Thoracic aorta (tissue), 2 donors: Measurements from ENCODE around the gene CHCHD4. TPM values are rescaled to one million over a fixed set of nuclear protein-coding genes. Genes with fewer than 3 reads are reported as not detected.
A peak's percentile ranks its signal among the peaks of the same experiment; 100 is the strongest.

Experiments
- ATAC-seq: fragments of 150-250 bp; one replicate; pipeline ENCODE4 v1.8.0; 2017; ENCODE audit warnings: low read depth; ENCODE audit not compliant: insufficient number of reproducible peaks, low FRiP score
- DNase-seq: peaks from one replicate; pipeline ENCODE4 v3.0.0-alpha.2; 2020; ENCODE audit warnings: low spot score
- H3K27ac ChIP-seq, 2 donors: fragments of 200-600 bp; sonication (generic); 1 replicate in 1 of 2; 2 replicates in 1 of 2; pipeline ENCODE4 v1.5.1; 2016; ENCODE audit warnings: mild to moderate bottlenecking in 2 of 2, moderate library complexity in 2 of 2
- H3K27me3 ChIP-seq: fragments of 200-600 bp; sonication (generic); replicated peaks from 2 replicates; pipeline ENCODE4 v1.6.0; 2016; ENCODE audit warnings: mild to moderate bottlenecking; ENCODE audit not compliant: insufficient read depth
- H3K36me3 ChIP-seq: fragments of 200-600 bp; sonication (generic); one replicate; pipeline ENCODE4 v1.5.1; 2016
- H3K4me1 ChIP-seq, 2 donors: fragments of 200-600 bp; sonication (generic); 1 replicate in 1 of 2; 2 replicates in 1 of 2; pipeline versions ENCODE4 v1.5.1 to v1.6.0; 2016; ENCODE audit warnings: low read depth in 2 of 2, mild to moderate bottlenecking in 1 of 2; ENCODE audit not compliant: control insufficient read depth in 1 of 2
- H3K4me3 ChIP-seq: fragments of 200-600 bp; sonication (generic); 2 replicates; pipeline ENCODE4 v1.5.1; 2016; ENCODE audit warnings: mild to moderate bottlenecking
- H3K9me3 ChIP-seq: fragments of 200-600 bp; sonication (generic); 2 replicates; pipeline ENCODE4 v1.5.1; 2016
- CTCF ChIP-seq: fragments of 200-600 bp; sonication (generic); IDR thresholded peaks from one replicate; pipeline ENCODE4 v1.5.1; 2019; ENCODE audit warnings: antibody characterized with exemption
- total RNA-seq, 2 donors: library from RNA; depleted of rRNA; stranded (reverse); fragments of >200 nt; gene quantifications; one replicate each; pipeline versions ENCODE4 v1.1.0 to v1.2.3, GENCODE V29; 2016

The CHCHD4 gene
- total RNA-seq, 2 donors from 2014 or later, result 6.6 to 7.5 TPM

- peaks cover 10 to 29% of the 10 kb centered on the region in 2 donors for H3K4me1 ChIP-seq
- no peaks in the 10 kb centered on the region for H3K9me3 ChIP-seq
- H3K27me3 ChIP-seq, result no peaks in the 10 kb centered on the region
- H3K36me3 ChIP-seq, result peaks cover 75% of the 10 kb centered on the region
- no peak overlapping the region for H3K4me3 ChIP-seq
- no peak for DNase-seq
- no peak for ATAC-seq
- no peak overlapping the region for H3K27ac ChIP-seq
- TF ChIP-seq CTCF, result no peak
Measured at GRCh38 chr3:14134291-14134690, 9.6 kb upstream of the CHCHD4 start.

- Histone ChIP-seq H3K4me1 (peaks cover 10 to 29% of the 10 kb centered on the region in 2 donors), H3K27me3 (no peaks in the 10 kb centered on the region), H3K4me3 (no peak overlapping the region), H3K9me3 (no peaks in the 10 kb centered on the region), H3K27ac (no peak overlapping the region), H3K36me3 (peaks cover 74% of the 10 kb centered on the region)
- ATAC-seq (no peak), DNase-seq (no peak)
- TF ChIP-seq CTCF, result no peak
Measured at GRCh38 chr3:14133876-14134275, 9.2 kb upstream of the CHCHD4 start.

- H3K4me1 ChIP-seq, result peaks cover 10 to 24% of the 10 kb centered on the region in 2 donors
- no peaks in the 10 kb centered on the region for H3K9me3 ChIP-seq
- ATAC-seq, result no peak
- DNase-seq, result no peak
- no peaks in the 10 kb centered on the region for H3K27me3 ChIP-seq
- no peak for TF ChIP-seq CTCF
- H3K27ac ChIP-seq, result no peak overlapping the region
- H3K4me3 ChIP-seq, result no peak overlapping the region
- peaks cover 74% of the 10 kb centered on the region for H3K36me3 ChIP-seq
Measured at GRCh38 chr3:14133188-14133800, 8.6 kb upstream of the CHCHD4 start.

- TF ChIP-seq CTCF, result no peak
- H3K27ac ChIP-seq, result peak overlapping the region in 1 of 2 donors; percentile 26
- H3K4me3 ChIP-seq, result no peak overlapping the region
- ATAC-seq (no peak), DNase-seq (no peak)
- no peaks in the 10 kb centered on the region for H3K9me3 ChIP-seq
- H3K4me1 ChIP-seq, result peaks cover 10 to 23% of the 10 kb centered on the region in 2 donors
- H3K36me3 ChIP-seq, result peaks cover 74% of the 10 kb centered on the region
- no peaks in the 10 kb centered on the region for H3K27me3 ChIP-seq
Measured at GRCh38 chr3:14132689-14133088, 8.0 kb upstream of the CHCHD4 start.

GRCh38 chr3:14132120-14132519 lies 7.5 kb upstream of the CHCHD4 start:
- H3K36me3 ChIP-seq, result peaks cover 74% of the 10 kb centered on the region
- ATAC-seq, result no peak
- H3K27me3 ChIP-seq, result no peaks in the 10 kb centered on the region
- no peak overlapping the region for H3K27ac ChIP-seq
- no peak for TF ChIP-seq CTCF
- peaks cover 10 to 23% of the 10 kb centered on the region in 2 donors for H3K4me1 ChIP-seq
- H3K9me3 ChIP-seq, result no peaks in the 10 kb centered on the region
- H3K4me3 ChIP-seq, result no peak overlapping the region
- no peak for DNase-seq
